Duodenal mucosa (tissue), 2 donors: ENCODE measurements around the gene LAMC2.

Experiments
- H3K27ac ChIP-seq: one replicate; pipeline ENCODE4 v1.7.0; 2013; ENCODE audit warnings: low read depth, low read length
- H3K27me3 ChIP-seq, 2 donors: one replicate each; pipeline ENCODE4 v1.7.0; 2013; ENCODE audit warnings: low read length in 2 of 2, control low read depth in 1 of 2; ENCODE audit not compliant: insufficient read depth in 2 of 2, control insufficient read depth in 1 of 2
- H3K36me3 ChIP-seq, 2 donors: one replicate each; pipeline ENCODE4 v1.7.0; 2013; ENCODE audit warnings: low read length in 2 of 2, control low read depth in 1 of 2; ENCODE audit not compliant: insufficient read depth in 2 of 2, control insufficient read depth in 1 of 2
- H3K4me1 ChIP-seq, 2 donors: one replicate each; pipeline ENCODE4 v1.7.0; 2013; ENCODE audit warnings: low read length in 2 of 2, control low read depth in 1 of 2; ENCODE audit not compliant: insufficient read depth in 2 of 2, control insufficient read depth in 1 of 2
- H3K4me3 ChIP-seq, 2 donors: one replicate each; pipeline ENCODE4 v1.7.0; 2013; ENCODE audit warnings: low read length in 2 of 2, low read depth in 1 of 2
- H3K9ac ChIP-seq, 2 donors: one replicate each; pipeline ENCODE4 v1.7.0; 2013; ENCODE audit warnings: low read length in 2 of 2, low read depth in 1 of 2
- H3K9me3 ChIP-seq, 2 donors: one replicate each; pipeline ENCODE4 v1.7.0; 2013; ENCODE audit warnings: low read length in 2 of 2, control low read depth in 1 of 2; ENCODE audit not compliant: control insufficient read depth in 1 of 2

LAMC2 gene

GRCh38 chr1:183206538-183207122 is 20.6 kb downstream of the LAMC2 start:
- no peak overlapping the region for H3K9ac ChIP-seq
- H3K36me3 ChIP-seq = no peaks in the 10 kb centered on the region
- H3K4me3 ChIP-seq = no peak overlapping the region
- no peaks in the 10 kb centered on the region for H3K4me1 ChIP-seq
- no peaks in the 10 kb centered on the region for H3K9me3 ChIP-seq
- H3K27ac ChIP-seq = no peak overlapping the region
- no peaks in the 10 kb centered on the region for H3K27me3 ChIP-seq

GRCh38 chr1:183209533-183210158 is 23.6 kb downstream of the LAMC2 start:
- no peak overlapping the region for H3K4me3 ChIP-seq
- no peaks in the 10 kb centered on the region for H3K36me3 ChIP-seq
- no peaks in the 10 kb centered on the region for H3K4me1 ChIP-seq
- H3K9me3 ChIP-seq = no peaks in the 10 kb centered on the region
- H3K9ac ChIP-seq = no peak overlapping the region
- no peak overlapping the region for H3K27ac ChIP-seq
- no peaks in the 10 kb centered on the region for H3K27me3 ChIP-seq

- no peaks in the 10 kb centered on the region for H3K4me1 ChIP-seq
- no peak overlapping the region for H3K4me3 ChIP-seq
- no peaks in the 10 kb centered on the region for H3K36me3 ChIP-seq
- H3K27me3 ChIP-seq = no peaks in the 10 kb centered on the region
- no peaks in the 10 kb centered on the region for H3K9me3 ChIP-seq
- H3K27ac ChIP-seq = no peak overlapping the region
- H3K9ac ChIP-seq = no peak overlapping the region
Observed at GRCh38 chr1:183210681-183211080, 24.6 kb downstream of the LAMC2 start.

- no peak overlapping the region for H3K27ac ChIP-seq
- no peaks in the 10 kb centered on the region for H3K9me3 ChIP-seq
- H3K4me3 ChIP-seq = no peak overlapping the region
- H3K27me3 ChIP-seq = no peaks in the 10 kb centered on the region
- H3K9ac ChIP-seq = no peak overlapping the region
- H3K36me3 ChIP-seq = no peaks in the 10 kb centered on the region
- no peaks in the 10 kb centered on the region for H3K4me1 ChIP-seq
Observed at GRCh38 chr1:183212870-183213269, 26.8 kb downstream of the LAMC2 start.

- Histone ChIP-seq H3K27ac (no peak overlapping the region), H3K4me3 (no peak overlapping the region), H3K9me3 (no peaks in the 10 kb centered on the region), H3K36me3 (no peaks in the 10 kb centered on the region), H3K9ac (no peak overlapping the region), H3K4me1 (peaks cover 5 to 6% of the 10 kb centered on the region in 2 donors), H3K27me3 (no peaks in the 10 kb centered on the region)
Observed at GRCh38 chr1:183214021-183214970, 28.2 kb downstream of the LAMC2 start.

GRCh38 chr1:183215076-183215720 is 29.1 kb downstream of the LAMC2 start:
- no peaks in the 10 kb centered on the region for H3K36me3 ChIP-seq
- no peaks in the 10 kb centered on the region for H3K27me3 ChIP-seq
- no peak overlapping the region for H3K9ac ChIP-seq
- H3K4me1 ChIP-seq = peaks cover 5 to 6% of the 10 kb centered on the region in 2 donors
- no peaks in the 10 kb centered on the region for H3K9me3 ChIP-seq
- no peak overlapping the region for H3K4me3 ChIP-seq
- H3K27ac ChIP-seq = no peak overlapping the region

GRCh38 chr1:183215936-183216335 is 29.9 kb downstream of the LAMC2 start:
- Histone ChIP-seq H3K27me3 (no peaks in the 10 kb centered on the region), H3K9ac (no peak overlapping the region), H3K36me3 (no peaks in the 10 kb centered on the region), H3K4me3 (no peak overlapping the region), H3K9me3 (no peaks in the 10 kb centered on the region), H3K27ac (no peak overlapping the region), H3K4me1 (peaks cover 5 to 6% of the 10 kb centered on the region in 2 donors)

GRCh38 chr1:183218027-183218618 is 32.1 kb downstream of the LAMC2 start:
- Histone ChIP-seq H3K36me3 (no peaks in the 10 kb centered on the region), H3K4me3 (no peak overlapping the region), H3K9ac (no peak overlapping the region), H3K27me3 (no peaks in the 10 kb centered on the region), H3K4me1 (peaks cover 5 to 6% of the 10 kb centered on the region in 2 donors), H3K9me3 (no peaks in the 10 kb centered on the region), H3K27ac (no peak overlapping the region)

- Histone ChIP-seq H3K9ac (no peak overlapping the region), H3K4me1 (peaks cover 5 to 6% of the 10 kb centered on the region in 2 donors), H3K36me3 (no peaks in the 10 kb centered on the region), H3K27me3 (no peaks in the 10 kb centered on the region), H3K27ac (no peak overlapping the region), H3K4me3 (no peak overlapping the region), H3K9me3 (no peaks in the 10 kb centered on the region)
Observed at GRCh38 chr1:183218971-183219615, 33.0 kb downstream of the LAMC2 start.
